Measurements from ENCODE around the gene CNN2.
A peak's percentile ranks its signal among the peaks of the same experiment; 100 is the strongest.

The CNN2 gene

GRCh38 chr19:1025960-1026782 is at the start of gene CNN2:
TSS of gene CNN2 (plus strand) at chr19:1026608. CDS start at chr19:1026662, 54 bp downstream.
- peak; percentile 81 to 85 for DNase-seq

GRCh38 chr19:977058-977464 is 49.3 kb upstream of the CNN2 start:
- DNase-seq = no peak

- DNase-seq = no peak
Observed at GRCh38 chr19:979318-979741, 47.1 kb upstream of the CNN2 start.

GRCh38 chr19:980133-980998 is 46.0 kb upstream of the CNN2 start:
- DNase-seq = no peak

- DNase-seq = peak; percentile 85 to 89
Observed at GRCh38 chr19:982567-983170, 43.7 kb upstream of the CNN2 start.

GRCh38 chr19:984165-984967 is 42.0 kb upstream of the CNN2 start, which contains the start of gene WDR18:
TSS of gene WDR18 (plus strand) at chr19:984345. CDS start at chr19:984354, 9 bp downstream.
- DNase-seq = peak; percentile 93 to 94

- DNase-seq = no peak
Observed at GRCh38 chr19:986083-986482, 40.3 kb upstream of the CNN2 start.

GRCh38 chr19:988081-988480 is 38.3 kb upstream of the CNN2 start:
- DNase-seq = no peak

- no peak for DNase-seq
Observed at GRCh38 chr19:988510-988909, 37.9 kb upstream of the CNN2 start.

GRCh38 chr19:989381-990081 is 36.9 kb upstream of the CNN2 start:
- no peak for DNase-seq

- DNase-seq = no peak
Observed at GRCh38 chr19:990119-990571, 36.3 kb upstream of the CNN2 start.

GRCh38 chr19:990746-991145 is 35.7 kb upstream of the CNN2 start:
- DNase-seq = no peak

GRCh38 chr19:991174-991931 is 35.1 kb upstream of the CNN2 start:
- DNase-seq = peak; percentile 81 to 83

- no peak for DNase-seq
Observed at GRCh38 chr19:991932-992669, 34.3 kb upstream of the CNN2 start.

- DNase-seq = no peak
Observed at GRCh38 chr19:992670-993055, 33.7 kb upstream of the CNN2 start.

- DNase-seq = no peak
Observed at GRCh38 chr19:993361-993830, 33.0 kb upstream of the CNN2 start.

GRCh38 chr19:993831-994393 is 32.5 kb upstream of the CNN2 start:
- DNase-seq = no peak

GRCh38 chr19:994516-994915 is 31.9 kb upstream of the CNN2 start:
- DNase-seq = no peak

GRCh38 chr19:995051-995827 is 31.2 kb upstream of the CNN2 start:
- DNase-seq = no peak
